Right lobe of liver (tissue), 4 donors: Measurements from ENCODE around the gene CT47C1.

Experiments
- CTCF ChIP-seq, 4 donors: fragments of 200-600 bp in 3 of 4; fragments of 450-650 bp in 1 of 4; IDR thresholded peaks; one replicate each; pipeline versions ENCODE4 v1.5.1 to v1.8.0; 2016 to 2022; ENCODE audit warnings: antibody characterized with exemption in 4 of 4, mild to moderate bottlenecking in 2 of 4
- POLR2A ChIP-seq: fragments of 450-650 bp; IDR thresholded peaks from one replicate; pipeline ENCODE4 v1.6.1; 2017; ENCODE audit warnings: antibody characterized with exemption, mild to moderate bottlenecking
- donor health status: DM: no; HTN: no; CAD: no.
- donor health status: DM: no; HTN: no; CAD: no.
- donor health status: DM: no; HTN: yes; CAD: no.

GRCh38 chrX:119121341-119121740 lies 48.5 kb downstream of the CT47C1 start:
- TF ChIP-seq CTCF (IDR thresholded peaks at IDR 0.05) = no peak
- TF ChIP-seq POLR2A = no peak
